Measurements from ENCODE around the gene LTBR.

LTBR gene

GRCh38 chr12:6434205-6435140, 50.5 kb downstream of the LTBR start:
- no peaks in the 10 kb centered on the region for H3K27me3 Mint-ChIP-seq
- H3K36me3 Mint-ChIP-seq: no peaks in the 10 kb centered on the region
- H3K4me3 Mint-ChIP-seq: peak overlapping the region; percentile 66
- H3K4me1 Mint-ChIP-seq (ENCODE audit: low read depth): peaks cover 69% of the 10 kb centered on the region
- peak overlapping the region; percentile 94 for H3K27ac Mint-ChIP-seq
- H3K9me3 Mint-ChIP-seq (ENCODE audit: low read depth): no peaks in the 10 kb centered on the region

GRCh38 chr12:6435961-6436715, 52.2 kb downstream of the LTBR start:
- Mint-ChIP-seq H3K27me3 (no peaks in the 10 kb centered on the region), H3K4me1 (ENCODE audit: low read depth) (peaks cover 61% of the 10 kb centered on the region), H3K9me3 (ENCODE audit: low read depth) (no peaks in the 10 kb centered on the region), H3K27ac (peak overlapping the region; percentile 80), H3K36me3 (no peaks in the 10 kb centered on the region), H3K4me3 (peak overlapping the region; percentile 28)

DNA sequence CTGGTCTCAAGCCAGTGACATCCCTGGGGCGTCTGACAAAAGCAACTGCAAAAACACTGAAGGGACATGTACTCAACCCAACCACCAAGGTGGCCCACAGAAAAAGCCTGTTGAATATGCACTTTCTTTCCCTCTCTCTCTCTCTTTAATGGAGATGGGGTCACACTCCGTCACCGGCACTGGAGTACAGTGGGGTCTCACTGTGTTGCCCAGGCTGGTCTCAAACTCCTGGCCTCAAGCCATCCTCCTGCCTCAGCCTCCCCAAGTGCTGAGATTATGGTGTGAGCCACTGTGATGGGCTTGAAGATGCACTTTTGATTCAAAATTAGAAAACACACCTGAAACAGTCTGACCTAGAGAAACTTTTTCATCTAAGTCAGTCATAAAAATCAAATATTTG, 53.6 kb downstream of the LTBR start:
- H3K9me3 Mint-ChIP-seq (ENCODE audit: low read depth): no peaks in the 10 kb centered on the region
- H3K36me3 Mint-ChIP-seq: no peaks in the 10 kb centered on the region
- no peaks in the 10 kb centered on the region for H3K27me3 Mint-ChIP-seq
- peaks cover 67% of the 10 kb centered on the region for H3K4me1 Mint-ChIP-seq (ENCODE audit: low read depth)
- peak overlapping the region; percentile 41 for H3K27ac Mint-ChIP-seq
- no peak overlapping the region for H3K4me3 Mint-ChIP-seq

DNA sequence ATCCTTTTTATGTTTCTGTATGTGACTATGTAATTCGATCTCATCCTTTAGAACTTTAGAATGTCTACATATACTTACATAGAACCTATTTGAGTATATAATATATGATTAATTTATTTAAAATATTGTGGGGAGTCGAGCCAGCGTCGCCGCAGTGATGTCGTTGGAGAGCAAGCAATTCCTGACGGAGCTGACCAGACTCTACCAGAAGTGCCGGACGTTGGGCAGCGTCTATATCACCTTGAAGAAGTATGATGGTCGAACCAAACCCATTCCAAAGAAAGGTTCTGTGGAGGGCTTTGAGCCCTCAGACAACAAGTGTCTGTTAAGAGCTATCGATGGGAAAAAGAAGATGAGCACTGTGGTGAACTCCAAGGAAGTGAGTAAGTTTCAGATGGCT, 54.4 kb downstream of the LTBR start:
- H3K4me3 Mint-ChIP-seq: no peak overlapping the region
- no peaks in the 10 kb centered on the region for H3K9me3 Mint-ChIP-seq (ENCODE audit: low read depth)
- H3K36me3 Mint-ChIP-seq: no peaks in the 10 kb centered on the region
- H3K4me1 Mint-ChIP-seq (ENCODE audit: low read depth): peaks cover 69% of the 10 kb centered on the region
- H3K27ac Mint-ChIP-seq: peak overlapping the region; percentile 83
- no peaks in the 10 kb centered on the region for H3K27me3 Mint-ChIP-seq

- no peaks in the 10 kb centered on the region for H3K27me3 Mint-ChIP-seq
- no peaks in the 10 kb centered on the region for H3K9me3 Mint-ChIP-seq (ENCODE audit: low read depth)
- H3K4me1 Mint-ChIP-seq (ENCODE audit: low read depth): peaks cover 61% of the 10 kb centered on the region
- peak overlapping the region; percentile 99 for H3K27ac Mint-ChIP-seq
- peaks cover 2% of the 10 kb centered on the region for H3K36me3 Mint-ChIP-seq
- H3K4me3 Mint-ChIP-seq: no peak overlapping the region
Observed at GRCh38 chr12:6440391-6440790, 56.4 kb downstream of the LTBR start.
